HG03175 (cell line): ENCODE measurements around the gene ARRB1.

Source experiments
- ATAC-seq: cut with Tn5 transposase; IDR thresholded peaks from one replicate; pipeline ENCODE4 v1.9.1; 2021; ENCODE audit warnings: mild to moderate bottlenecking, moderate library complexity; ENCODE audit not compliant: unreplicated experiment

ARRB1 gene

GRCh38 chr11:75303544-75304224 is 47.8 kb downstream of the ARRB1 start:
- no peak for ATAC-seq

GRCh38 chr11:75302371-75302770 is 49.1 kb downstream of the ARRB1 start:
- no peak for ATAC-seq

GRCh38 chr11:75301601-75302345 is 49.7 kb downstream of the ARRB1 start:
- no peak for ATAC-seq

- no peak for ATAC-seq
These were observed 50.3 kb downstream of the ARRB1 start for GRCh38 chr11:75301131-75301530.

- ATAC-seq, result no peak
These were observed 52.5 kb downstream of the ARRB1 start for GRCh38 chr11:75298976-75299260.

- ATAC-seq, result no peak
These were observed 53.1 kb downstream of the ARRB1 start for GRCh38 chr11:75298191-75298975.

- ATAC-seq, result no peak
These were observed 57.6 kb downstream of the ARRB1 start for GRCh38 chr11:75293903-75294302.

- no peak for ATAC-seq
These were observed 58.5 kb downstream of the ARRB1 start for GRCh38 chr11:75292943-75293342.

GRCh38 chr11:75291741-75292140 is 59.7 kb downstream of the ARRB1 start:
- ATAC-seq, result no peak

GRCh38 chr11:75289919-75290318 is 61.5 kb downstream of the ARRB1 start:
- no peak for ATAC-seq

- ATAC-seq, result no peak
These were observed 62.0 kb downstream of the ARRB1 start for GRCh38 chr11:75289511-75289760.

GRCh38 chr11:75287579-75287978 is 63.9 kb downstream of the ARRB1 start:
- ATAC-seq, result no peak

GRCh38 chr11:75286826-75287465 is 64.5 kb downstream of the ARRB1 start:
- no peak for ATAC-seq

GRCh38 chr11:75285776-75286360 is 65.6 kb downstream of the ARRB1 start:
- no peak for ATAC-seq

GRCh38 chr11:75283391-75283931 is 68.0 kb downstream of the ARRB1 start:
- ATAC-seq, result no peak

- no peak for ATAC-seq
These were observed 69.9 kb downstream of the ARRB1 start for GRCh38 chr11:75281469-75282095.

- ATAC-seq, result no peak
These were observed 70.5 kb downstream of the ARRB1 start for GRCh38 chr11:75280770-75281468.

- peak; percentile 53 for ATAC-seq
These were observed 71.2 kb downstream of the ARRB1 start for GRCh38 chr11:75280227-75280701.

GRCh38 chr11:75279273-75279672 is 72.2 kb downstream of the ARRB1 start:
- no peak for ATAC-seq
